ENCODE results near the gene DNAJC22.

DNAJC22 gene

GRCh38 chr12:49359671-49360070, 13.0 kb downstream of the DNAJC22 start:
- POLR2A ChIA-PET = interaction anchor here (1.2 kb wide), 1 partner anchor 154 kb away, joined by 4 read pairs; no protein-coding TSS in a partner anchor
- CTCF ChIA-PET = interaction anchor here (0.9 to 11.9 kb wide), 31 partner anchors 9 to 275 kb away, joined by 3 to 410 read pairs (median 10); partner anchors contain the start of genes DNAJC22, PRPF40B, PRPH and SPATS2
- no peak for DNase-seq (ENCODE audit: extremely low spot score)
- TF ChIP-seq, protein P1, sequence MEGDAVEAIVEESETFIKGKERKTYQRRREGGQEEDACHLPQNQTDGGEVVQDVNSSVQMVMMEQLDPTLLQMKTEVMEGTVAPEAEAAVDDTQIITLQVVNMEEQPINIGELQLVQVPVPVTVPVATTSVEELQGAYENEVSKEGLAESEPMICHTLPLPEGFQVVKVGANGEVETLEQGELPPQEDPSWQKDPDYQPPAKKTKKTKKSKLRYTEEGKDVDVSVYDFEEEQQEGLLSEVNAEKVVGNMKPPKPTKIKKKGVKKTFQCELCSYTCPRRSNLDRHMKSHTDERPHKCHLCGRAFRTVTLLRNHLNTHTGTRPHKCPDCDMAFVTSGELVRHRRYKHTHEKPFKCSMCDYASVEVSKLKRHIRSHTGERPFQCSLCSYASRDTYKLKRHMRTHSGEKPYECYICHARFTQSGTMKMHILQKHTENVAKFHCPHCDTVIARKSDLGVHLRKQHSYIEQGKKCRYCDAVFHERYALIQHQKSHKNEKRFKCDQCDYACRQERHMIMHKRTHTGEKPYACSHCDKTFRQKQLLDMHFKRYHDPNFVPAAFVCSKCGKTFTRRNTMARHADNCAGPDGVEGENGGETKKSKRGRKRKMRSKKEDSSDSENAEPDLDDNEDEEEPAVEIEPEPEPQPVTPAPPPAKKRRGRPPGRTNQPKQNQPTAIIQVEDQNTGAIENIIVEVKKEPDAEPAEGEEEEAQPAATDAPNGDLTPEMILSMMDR (IDR thresholded peaks at IDR 0.05; ENCODE audit: control extremely low read depth, extremely low read depth, low read depth, missing control alignments) = no peak

- ChIA-PET POLR2A (no interaction called here), CTCF (interaction anchor here (0.7 to 11.9 kb wide), 7 partner anchors 8 to 219 kb away, joined by 3 to 410 read pairs (median 5); partner anchors contain the start of gene DNAJC22)
- no peak for DNase-seq (ENCODE audit: extremely low spot score)
- TF ChIP-seq, protein P1 (IDR thresholded peaks at IDR 0.05; ENCODE audit: control extremely low read depth, extremely low read depth, low read depth, missing control alignments) = no peak
Measured at GRCh38 chr12:49362077-49362476, 15.4 kb downstream of the DNAJC22 start.

DNA sequence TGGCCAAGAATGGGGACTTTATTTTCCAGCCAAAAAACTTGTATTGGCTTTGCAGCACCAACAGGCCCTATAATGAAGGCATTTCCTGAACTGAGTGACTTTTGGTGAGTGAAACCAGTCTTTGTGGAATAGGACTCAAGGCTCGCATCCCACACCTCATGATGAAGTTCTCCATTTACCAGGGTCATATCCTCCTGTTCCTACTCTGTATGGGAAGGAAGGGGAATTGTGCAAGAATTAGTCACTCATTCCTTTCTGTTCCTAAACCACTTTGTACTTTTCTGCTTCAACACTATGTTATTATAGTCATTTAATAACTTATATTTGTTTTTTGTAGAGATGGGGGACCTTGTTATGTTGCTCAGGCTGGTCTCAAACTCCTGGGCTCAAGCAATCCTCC, 18.3 kb downstream of the DNAJC22 start:
- no peak for DNase-seq (ENCODE audit: extremely low spot score)
- ChIA-PET POLR2A (no interaction called here), CTCF (interaction anchor here (1.2 to 11.9 kb wide), 8 partner anchors 12 to 215 kb away, joined by 4 to 410 read pairs (median 8); partner anchors contain the start of gene DNAJC22)
- TF ChIP-seq, protein P1 (IDR thresholded peaks at IDR 0.05; ENCODE audit: control extremely low read depth, extremely low read depth, low read depth, missing control alignments) = no peak

DNA sequence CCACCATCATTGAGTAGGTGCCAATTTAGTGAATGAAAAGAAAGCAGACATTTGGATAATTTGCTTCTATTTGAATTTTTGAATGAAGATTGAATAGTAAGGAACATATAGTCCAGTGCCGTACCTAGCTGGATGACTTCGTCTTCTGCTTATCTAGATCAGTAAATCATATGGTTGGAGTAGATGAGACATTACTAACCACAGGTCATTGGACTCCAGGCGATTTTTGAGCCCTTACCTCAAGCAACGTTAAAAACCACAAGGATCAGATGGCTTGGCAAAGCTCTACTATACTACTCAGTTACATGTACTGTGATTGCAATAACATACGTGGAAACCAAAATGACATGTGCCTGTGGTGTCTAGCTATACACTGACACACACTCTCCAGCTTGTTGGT, 18.9 kb downstream of the DNAJC22 start:
- POLR2A ChIA-PET = no interaction called here
- CTCF ChIA-PET = interaction anchor here (1.0 to 11.9 kb wide), 11 partner anchors 7 to 218 kb away, joined by 3 to 410 read pairs (median 8); partner anchors contain the start of gene DNAJC22
- TF ChIP-seq, protein P1 (IDR thresholded peaks at IDR 0.05; ENCODE audit: control extremely low read depth, extremely low read depth, low read depth, missing control alignments) = no peak
- no peak for DNase-seq (ENCODE audit: extremely low spot score)

DNA sequence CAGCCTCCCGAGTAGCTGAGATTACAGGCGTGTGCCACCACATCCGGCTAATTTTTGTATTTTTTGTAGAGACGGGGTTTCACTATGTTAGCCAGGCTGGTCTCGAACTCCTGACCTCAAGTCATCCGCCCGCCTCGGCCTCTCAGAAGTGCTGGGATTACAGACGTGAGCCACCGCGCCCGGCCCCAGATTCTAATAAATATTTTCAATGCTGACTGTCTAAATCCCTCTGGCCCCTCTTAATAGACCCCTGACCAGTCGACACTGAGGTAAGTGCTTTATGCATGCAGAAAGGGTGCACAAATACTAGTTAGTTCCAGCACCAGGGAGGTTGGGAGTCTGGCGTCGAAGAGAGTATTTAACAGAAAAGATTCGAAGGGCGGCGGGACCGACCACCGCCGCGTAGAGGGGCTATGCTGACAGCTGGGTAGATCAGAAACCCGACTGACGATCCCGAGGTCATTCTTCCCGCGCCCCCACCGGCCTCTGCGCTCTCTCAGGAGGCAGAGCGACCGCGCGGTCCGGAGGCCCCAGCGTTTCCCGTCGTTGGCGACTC, 19.5 kb downstream of the DNAJC22 start:
- DNase-seq (ENCODE audit: extremely low spot score) = no peak
- CTCF ChIA-PET = interaction anchor here (0.8 to 11.9 kb wide), 20 partner anchors 8 to 217 kb away, joined by 3 to 410 read pairs (median 6); partner anchors contain the start of gene DNAJC22
- POLR2A ChIA-PET = interaction anchor here (0.8 to 1.6 kb wide), 6 partner anchors 8 to 216 kb away, joined by 3 to 9 read pairs (median 5); partner anchors contain the start of gene TROAP
- TF ChIP-seq, protein P1 (IDR thresholded peaks at IDR 0.05; ENCODE audit: control extremely low read depth, extremely low read depth, low read depth, missing control alignments) = no peak

DNA sequence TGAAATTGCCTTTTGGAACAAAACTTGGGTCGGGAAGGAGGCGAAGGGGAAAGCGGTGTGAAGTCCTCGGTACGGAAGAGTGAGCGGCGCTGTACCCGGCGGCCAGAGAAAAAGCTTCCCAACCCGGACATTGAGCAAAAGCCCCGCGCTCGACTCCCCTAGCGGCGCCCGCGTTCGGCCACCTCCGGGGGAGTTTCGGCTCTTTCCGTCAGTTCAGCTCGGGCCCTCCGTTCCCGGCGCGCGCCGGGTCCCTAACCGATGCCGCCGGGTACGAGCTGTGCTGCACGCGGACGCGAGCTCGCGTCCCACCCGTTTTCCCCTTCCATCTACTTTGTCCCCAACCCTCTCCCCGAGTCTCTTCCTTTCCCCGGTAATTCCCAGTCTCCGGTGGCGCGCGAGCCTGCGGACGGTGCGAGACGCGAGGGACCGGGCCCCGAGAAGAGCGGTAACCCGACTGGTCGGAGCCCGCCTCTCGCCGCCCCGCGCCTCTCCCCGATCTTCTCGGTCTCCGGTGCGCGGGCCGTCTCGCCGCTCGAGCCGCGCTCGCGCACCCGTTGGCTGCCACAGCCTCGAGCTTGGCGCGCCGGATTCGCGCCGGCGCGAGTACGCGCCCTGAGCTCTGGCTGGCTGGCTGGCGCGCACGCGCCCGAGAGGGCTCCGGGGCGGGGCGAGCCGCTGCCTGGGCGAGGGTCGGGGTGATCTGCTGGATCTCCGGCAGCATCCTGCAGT, 20.1 kb downstream of the DNAJC22 start:
- TF ChIP-seq, protein P1 (IDR thresholded peaks at IDR 0.05; ENCODE audit: control extremely low read depth, extremely low read depth, low read depth, missing control alignments) = no peak
- DNase-seq (ENCODE audit: extremely low spot score) = peak; percentile 95
- CTCF ChIA-PET = interaction anchor here (0.7 to 11.9 kb wide), 24 partner anchors 9 to 217 kb away, joined by 3 to 410 read pairs (median 4); partner anchors contain the start of gene DNAJC22
- POLR2A ChIA-PET = interaction anchor here (0.6 to 1.7 kb wide), 12 partner anchors 9 to 337 kb away, joined by 3 to 9 read pairs (median 4); partner anchors contain the start of gene TROAP

All from GM10248 (cell line).